Glutamatergic neuron (in vitro differentiated cells): ENCODE measurements around the gene CXorf65. TPM values are rescaled to one million over a fixed set of nuclear protein-coding genes. Genes with fewer than 3 reads are reported as not detected.
A peak's percentile ranks its signal among the peaks of the same experiment; 100 is the strongest.

Source experiments
- DNase-seq: peaks from one replicate; pipeline ENCODE4 v3.0.0; 2022
- H3K27ac Mint-ChIP-seq: one replicate; pipeline ENCODE4 v1.8.0; 2020; ENCODE audit warnings: mild to moderate bottlenecking, mixed read lengths, inconsistent platforms; ENCODE audit not compliant: unreplicated experiment
- H3K27me3 Mint-ChIP-seq: one replicate; pipeline ENCODE4 v1.8.0; 2020; ENCODE audit warnings: mild to moderate bottlenecking, moderate library complexity, mixed read lengths, inconsistent platforms; ENCODE audit not compliant: unreplicated experiment
- H3K36me3 Mint-ChIP-seq: one replicate; pipeline ENCODE4 v1.8.0; 2020; ENCODE audit warnings: mild to moderate bottlenecking, mixed read lengths, inconsistent platforms; ENCODE audit not compliant: unreplicated experiment
- H3K4me1 Mint-ChIP-seq: one replicate; pipeline ENCODE4 v1.8.0; 2020; ENCODE audit warnings: mild to moderate bottlenecking, low read depth, mixed read lengths, inconsistent platforms; ENCODE audit not compliant: unreplicated experiment
- H3K4me3 Mint-ChIP-seq: one replicate; pipeline ENCODE4 v1.8.0; 2020; ENCODE audit warnings: mild to moderate bottlenecking, mixed read lengths, inconsistent platforms; ENCODE audit not compliant: unreplicated experiment
- H3K9me3 Mint-ChIP-seq: one replicate; pipeline ENCODE4 v1.8.0; 2020; ENCODE audit warnings: mild to moderate bottlenecking, moderate library complexity, mixed read lengths, inconsistent platforms; ENCODE audit not compliant: unreplicated experiment
- CTCF ChIP-seq: fragments of 200-600 bp; sonication (generic); IDR thresholded peaks from one replicate; pipeline ENCODE4 v1.5.0; 2021; ENCODE audit not compliant: partially characterized antibody, unreplicated experiment
- total RNA-seq: library from RNA; stranded (reverse); fragmentation: NEBNext Ultra II Directional; extraction: Animal tissue kit (Norgen Biotek cat#: 25700); gene quantifications from one replicate; pipeline ENCODE4 v1.2.1, GENCODE V29; 2021; ENCODE audit not compliant: unreplicated experiment

CXorf65 gene
- total RNA-seq, 1 donor from 2014 or later = not detected

- Mint-ChIP-seq H3K4me1 (no peaks in the 10 kb centered on the region), H3K4me3 (no peak overlapping the region), H3K9me3 (peaks cover 2% of the 10 kb centered on the region), H3K27me3 (peaks cover 2% of the 10 kb centered on the region), H3K36me3 (no peaks in the 10 kb centered on the region), H3K27ac (no peak overlapping the region)
- no peak for DNase-seq
- TF ChIP-seq CTCF = no peak
Observed at GRCh38 chrX:71117358-71117757, 10.8 kb upstream of the CXorf65 start.

GRCh38 chrX:71111921-71112431 is 5.4 kb upstream of the CXorf65 start:
- Mint-ChIP-seq H3K9me3 (peaks cover 2% of the 10 kb centered on the region), H3K4me1 (peaks cover 9% of the 10 kb centered on the region), H3K27ac (no peak overlapping the region), H3K36me3 (no peaks in the 10 kb centered on the region), H3K27me3 (peaks cover 2% of the 10 kb centered on the region), H3K4me3 (no peak overlapping the region)
- no peak for TF ChIP-seq CTCF
- DNase-seq = no peak

- DNase-seq = no peak
- Mint-ChIP-seq H3K27ac (no peak within 1 kb of the TSS), H3K9me3 (peaks cover 2% of the 10 kb centered on the region)
Observed at GRCh38 chrX:71111141-71111843, 4.8 kb upstream of the CXorf65 start, which contains the start of gene IL2RG. TSS of gene IL2RG (minus strand) at chrX:71111577. CDS start at chrX:71111539, 38 bp downstream.

GRCh38 chrX:71109051-71109450 is 2.5 kb upstream of the CXorf65 start:
- no peak for DNase-seq
- Mint-ChIP-seq H3K27ac (no peak overlapping the region), H3K9me3 (peaks cover 2% of the 10 kb centered on the region), H3K4me3 (no peak overlapping the region), H3K27me3 (peaks cover 2% of the 10 kb centered on the region), H3K4me1 (peaks cover 20% of the 10 kb centered on the region), H3K36me3 (no peaks in the 10 kb centered on the region)
- no peak for TF ChIP-seq CTCF

More at GRCh38 chrX:71111141-71111843, 4.8 kb upstream of the CXorf65 start, which contains the start of gene IL2RG:
- Mint-ChIP-seq H3K4me1 (peaks cover 12% of the 10 kb centered on the region), H3K4me3 (no peak within 1 kb of the TSS), H3K27me3 (peaks cover 2% of the 10 kb centered on the region), H3K36me3 (no peaks in the 10 kb centered on the region)
- no peak for TF ChIP-seq CTCF

- Mint-ChIP-seq H3K9me3 (peaks cover 2% of the 10 kb centered on the region), H3K27me3 (peaks cover 2% of the 10 kb centered on the region), H3K4me1 (peaks cover 22% of the 10 kb centered on the region), H3K36me3 (no peaks in the 10 kb centered on the region), H3K4me3 (no peak overlapping the region), H3K27ac (peak overlapping the region; percentile 80)
- no peak for DNase-seq
- no peak for TF ChIP-seq CTCF
Observed at GRCh38 chrX:71107762-71108360, 1.3 kb upstream of the CXorf65 start.
